ENCODE measurements around the gene TPRG1. TPM values are rescaled to one million over a fixed set of nuclear protein-coding genes. Genes with fewer than 3 reads are reported as not detected.

TPRG1 gene
- total and polyA plus RNA-seq, 2 of the 8 experiments (the other 6 are each of a cell fraction or from before 2014, with no cell fraction given), result 0.37 to 0.47 TPM

DNA sequence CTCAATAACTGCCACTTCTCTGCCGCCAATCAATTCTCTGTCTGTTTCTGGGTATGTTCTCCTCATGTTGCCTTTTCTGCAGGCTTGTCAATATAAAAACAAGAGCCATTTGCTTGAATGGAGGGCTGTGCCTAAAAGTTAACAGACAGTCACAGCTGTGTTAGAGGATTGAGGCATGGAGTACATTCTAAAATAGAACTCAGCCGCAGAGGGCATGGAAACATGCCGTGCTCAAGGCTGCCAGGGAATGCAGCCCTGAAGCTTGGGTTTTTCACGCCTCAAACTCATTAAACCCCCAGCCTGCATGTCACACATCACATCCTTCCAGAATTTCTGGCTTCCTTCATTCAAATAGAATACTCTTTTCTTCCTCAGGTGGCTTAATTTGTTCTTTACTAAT, 166.6 kb downstream of the TPRG1 start:
- WGBS, 2 experiments (ENCODE audit: extremely low coverage in 1 of 2, insufficient coverage in 1 of 2, insufficient read length in 1 of 2, insufficient replicate concordance in 2 of 2, low coverage in 1 of 2, low lambda C conversion rate in 2 of 2, missing lambda C conversion rate in 1 of 2), result 95% methylated on average over 4 of the region's 4 CpGs; no CpG with 5 or more reads in 1 of the 2 experiments
- Histone ChIP-seq H4K91ac (replicated peaks; ENCODE audit: insufficient read length, low read length) (no peak overlapping the region), H3K4me2 (ENCODE audit: insufficient read depth in 1 of 2, low read depth in 2 of 2, low read length in 2 of 2) (no peak overlapping the region), H4K5ac (ENCODE audit: insufficient read length, low read depth, low read length) (no peak overlapping the region), H3K9ac (replicated peaks in 1 of 4; ENCODE audit: extremely low read depth in 1 of 4, low read depth in 3 of 4, low read length in 3 of 4) (no peak overlapping the region), H3K79me2 (ENCODE audit: control insufficient read depth in 1 of 2, insufficient read depth in 2 of 2, low read length in 2 of 2) (no peaks in the 10 kb centered on the region), H3K18ac (ENCODE audit: extremely low read depth, low read length) (no peak overlapping the region), H2BK20ac (ENCODE audit: low read length) (no peak overlapping the region), H2AK5ac (ENCODE audit: low read depth, low read length) (no peak overlapping the region), H3K4ac (replicated peaks; ENCODE audit: insufficient read length, low read depth, low read length) (no peak overlapping the region), H2AFZ (ENCODE audit: low read length) (no peak overlapping the region), H2BK5ac (ENCODE audit: low read depth, low read length) (no peak overlapping the region), H3K36me3 (ENCODE audit: control insufficient read depth in 2 of 4, insufficient read depth in 4 of 4, low read length in 3 of 4) (no peaks in the 10 kb centered on the region), H3K4me1 (replicated peaks in 1 of 4; ENCODE audit: control insufficient read depth in 3 of 4, insufficient read depth in 4 of 4, low read length in 3 of 4) (peaks cover 0 to 6% (median 0%) of the 10 kb centered on the region in 4 experiments; a peak in 1 of 7 replicates), H3K27ac (ENCODE audit: low read depth, low read length) (no peak overlapping the region), H2BK12ac (ENCODE audit: low read depth, low read length) (no peak overlapping the region), H4K20me1 (replicated peaks in 1 of 2; ENCODE audit: control insufficient read depth in 1 of 2, insufficient read depth in 2 of 2, low read length in 2 of 2) (no peaks in the 10 kb centered on the region), H3K56ac (replicated peaks; ENCODE audit: insufficient read length, low read depth, low read length) (no peak overlapping the region), H3K23me2 (ENCODE audit: low read depth, low read length) (no peaks in the 10 kb centered on the region), H3K27me3 (replicated peaks in 1 of 4; ENCODE audit: control insufficient read depth in 3 of 4, extremely low read depth in 1 of 4, insufficient read depth in 3 of 4, low read length in 3 of 4) (no peaks in the 10 kb centered on the region), H4K8ac (ENCODE audit: extremely low read depth, insufficient read depth, low read length) (no peak overlapping the region), H3K23ac (ENCODE audit: insufficient read length) (no peak overlapping the region), H3K9me3 (ENCODE audit: insufficient read depth in 2 of 2, low read depth in 1 of 2, low read length in 1 of 2) (no peaks in the 10 kb centered on the region), H3K4me3 (ENCODE audit: extremely low read depth in 1 of 4, insufficient read depth in 2 of 4, low read depth in 3 of 4, low read length in 4 of 4) (no peak overlapping the region), H3K79me1 (ENCODE audit: low read depth, low read length) (no peaks in the 10 kb centered on the region), H2BK120ac (replicated peaks; ENCODE audit: low read depth, low read length) (no peak overlapping the region), H2BK15ac (ENCODE audit: low read length) (no peak overlapping the region), H3K14ac (ENCODE audit: insufficient read length) (no peak overlapping the region)
- TF ChIP-seq MAX (IDR thresholded peaks at IDR 0.05) (no peak), FOSL1 (IDR thresholded peaks at IDR 0.05; ENCODE audit: insufficient read depth, low read depth, low read length) (no peak), RXRA (IDR thresholded peaks at IDR 0.05; ENCODE audit: insufficient read depth, low read depth, low read length) (no peak), GABPA (IDR thresholded peaks at IDR 0.05; ENCODE audit: borderline replicate concordance, insufficient read depth, low read length) (no peak), RNF2 (IDR thresholded peaks at IDR 0.05; ENCODE audit: borderline replicate concordance, low read depth, low read length, missing control alignments, poor library complexity, severe bottlenecking) (no peak), RAD21 (IDR thresholded peaks at IDR 0.05 in 1 of 2, conservative IDR thresholded peaks at IDR 0.05 in 1 of 2; ENCODE audit: low read depth in 2 of 2, low read length in 2 of 2) (no peak)
- DNase-seq (ENCODE audit: low read depth in 1 of 2, low spot score in 2 of 2) (no peak), FAIRE-seq (no peak)
- ChIA-PET POLR2A (ENCODE audit: partially characterized antibody) (no interaction called here), CTCF (ENCODE audit: partially characterized antibody) (interaction anchor here (0.6 to 2.9 kb wide), 6 partner anchors 7 to 1676 kb away, joined by 3 to 9 read pairs (median 4); no protein-coding TSS in a partner anchor)

Data from H1 (cell line).